Hypothalamus (tissue), 51 donors: ENCODE results near the gene AWAT1.
"Not testable (repeated sequence)": the region's sequence is repeated elsewhere in the genome, so short reads cannot be mapped to it uniquely, and the experiment has no call there.

Experiments used
- DNase-seq, 51 donors: peaks; one replicate each; lab custom pipeline; 2025; lab: John Stamatoyannopoulos, UW

Gene AWAT1

GRCh38 chrX:70234355-70234754 is at the start of gene AWAT1:
Gene AWAT1 (plus strand): TSS chrX:70234655. CDS start chrX:70234696, 41 bp downstream.
- DNase-seq: no peak

GRCh38 chrX:70190225-70190624 is 44.2 kb upstream of the AWAT1 start:
- DNase-seq: no peak

- DNase-seq: peak in 1 of 51 donors; percentile 0
These were observed 37.3 kb upstream of the AWAT1 start for GRCh38 chrX:70196961-70197720.

GRCh38 chrX:70201732-70202131 is 32.7 kb upstream of the AWAT1 start:
- no peak for DNase-seq

- DNase-seq: no peak
These were observed 26.0 kb upstream of the AWAT1 start for GRCh38 chrX:70208479-70208878.

- not testable (repeated sequence) for DNase-seq
These were observed 24.9 kb upstream of the AWAT1 start for GRCh38 chrX:70209570-70209969.

GRCh38 chrX:70219938-70220764 is 14.3 kb upstream of the AWAT1 start:
- no peak for DNase-seq

- DNase-seq: no peak
These were observed 8.4 kb upstream of the AWAT1 start for GRCh38 chrX:70226048-70226447.

- no peak for DNase-seq
These were observed 7.8 kb upstream of the AWAT1 start for GRCh38 chrX:70226687-70227086.

- DNase-seq: no peak
These were observed 2.8 kb upstream of the AWAT1 start for GRCh38 chrX:70231666-70232065.

- no peak for DNase-seq
These were observed 6.3 kb downstream of the AWAT1 start for GRCh38 chrX:70240751-70241150.

- no peak for DNase-seq
These were observed 7.0 kb downstream of the AWAT1 start for GRCh38 chrX:70241501-70241900.

GRCh38 chrX:70243601-70244000 is 9.1 kb downstream of the AWAT1 start:
- DNase-seq: not testable (repeated sequence)

- no peak for DNase-seq
These were observed 10.4 kb downstream of the AWAT1 start for GRCh38 chrX:70244881-70245280.

GRCh38 chrX:70247252-70247651 is 12.8 kb downstream of the AWAT1 start:
- no peak for DNase-seq

- DNase-seq: no peak
These were observed 18.0 kb downstream of the AWAT1 start for GRCh38 chrX:70252491-70252890.

- no peak for DNase-seq
These were observed 19.1 kb downstream of the AWAT1 start for GRCh38 chrX:70253377-70254062.

- DNase-seq: no peak
These were observed 19.6 kb downstream of the AWAT1 start for GRCh38 chrX:70254063-70254400.

- DNase-seq: no peak
These were observed 20.5 kb downstream of the AWAT1 start for GRCh38 chrX:70254909-70255308.

- DNase-seq: no peak
These were observed 21.0 kb downstream of the AWAT1 start for GRCh38 chrX:70255452-70255851.
